HG03432 (cell line): Measurements from ENCODE around the gene RTN4.
"Not testable (repeated sequence)": the region's sequence is repeated elsewhere in the genome, so short reads cannot be mapped to it uniquely, and the experiment has no call there.

Experiments
- ATAC-seq: cut with Tn5 transposase; IDR thresholded peaks from one replicate; pipeline ENCODE4 v1.9.1; 2021; ENCODE audit warnings: mild to moderate bottlenecking, moderate library complexity; ENCODE audit not compliant: unreplicated experiment

Gene RTN4, protein sequence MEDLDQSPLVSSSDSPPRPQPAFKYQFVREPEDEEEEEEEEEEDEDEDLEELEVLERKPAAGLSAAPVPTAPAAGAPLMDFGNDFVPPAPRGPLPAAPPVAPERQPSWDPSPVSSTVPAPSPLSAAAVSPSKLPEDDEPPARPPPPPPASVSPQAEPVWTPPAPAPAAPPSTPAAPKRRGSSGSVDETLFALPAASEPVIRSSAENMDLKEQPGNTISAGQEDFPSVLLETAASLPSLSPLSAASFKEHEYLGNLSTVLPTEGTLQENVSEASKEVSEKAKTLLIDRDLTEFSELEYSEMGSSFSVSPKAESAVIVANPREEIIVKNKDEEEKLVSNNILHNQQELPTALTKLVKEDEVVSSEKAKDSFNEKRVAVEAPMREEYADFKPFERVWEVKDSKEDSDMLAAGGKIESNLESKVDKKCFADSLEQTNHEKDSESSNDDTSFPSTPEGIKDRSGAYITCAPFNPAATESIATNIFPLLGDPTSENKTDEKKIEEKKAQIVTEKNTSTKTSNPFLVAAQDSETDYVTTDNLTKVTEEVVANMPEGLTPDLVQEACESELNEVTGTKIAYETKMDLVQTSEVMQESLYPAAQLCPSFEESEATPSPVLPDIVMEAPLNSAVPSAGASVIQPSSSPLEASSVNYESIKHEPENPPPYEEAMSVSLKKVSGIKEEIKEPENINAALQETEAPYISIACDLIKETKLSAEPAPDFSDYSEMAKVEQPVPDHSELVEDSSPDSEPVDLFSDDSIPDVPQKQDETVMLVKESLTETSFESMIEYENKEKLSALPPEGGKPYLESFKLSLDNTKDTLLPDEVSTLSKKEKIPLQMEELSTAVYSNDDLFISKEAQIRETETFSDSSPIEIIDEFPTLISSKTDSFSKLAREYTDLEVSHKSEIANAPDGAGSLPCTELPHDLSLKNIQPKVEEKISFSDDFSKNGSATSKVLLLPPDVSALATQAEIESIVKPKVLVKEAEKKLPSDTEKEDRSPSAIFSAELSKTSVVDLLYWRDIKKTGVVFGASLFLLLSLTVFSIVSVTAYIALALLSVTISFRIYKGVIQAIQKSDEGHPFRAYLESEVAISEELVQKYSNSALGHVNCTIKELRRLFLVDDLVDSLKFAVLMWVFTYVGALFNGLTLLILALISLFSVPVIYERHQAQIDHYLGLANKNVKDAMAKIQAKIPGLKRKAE

DNA sequence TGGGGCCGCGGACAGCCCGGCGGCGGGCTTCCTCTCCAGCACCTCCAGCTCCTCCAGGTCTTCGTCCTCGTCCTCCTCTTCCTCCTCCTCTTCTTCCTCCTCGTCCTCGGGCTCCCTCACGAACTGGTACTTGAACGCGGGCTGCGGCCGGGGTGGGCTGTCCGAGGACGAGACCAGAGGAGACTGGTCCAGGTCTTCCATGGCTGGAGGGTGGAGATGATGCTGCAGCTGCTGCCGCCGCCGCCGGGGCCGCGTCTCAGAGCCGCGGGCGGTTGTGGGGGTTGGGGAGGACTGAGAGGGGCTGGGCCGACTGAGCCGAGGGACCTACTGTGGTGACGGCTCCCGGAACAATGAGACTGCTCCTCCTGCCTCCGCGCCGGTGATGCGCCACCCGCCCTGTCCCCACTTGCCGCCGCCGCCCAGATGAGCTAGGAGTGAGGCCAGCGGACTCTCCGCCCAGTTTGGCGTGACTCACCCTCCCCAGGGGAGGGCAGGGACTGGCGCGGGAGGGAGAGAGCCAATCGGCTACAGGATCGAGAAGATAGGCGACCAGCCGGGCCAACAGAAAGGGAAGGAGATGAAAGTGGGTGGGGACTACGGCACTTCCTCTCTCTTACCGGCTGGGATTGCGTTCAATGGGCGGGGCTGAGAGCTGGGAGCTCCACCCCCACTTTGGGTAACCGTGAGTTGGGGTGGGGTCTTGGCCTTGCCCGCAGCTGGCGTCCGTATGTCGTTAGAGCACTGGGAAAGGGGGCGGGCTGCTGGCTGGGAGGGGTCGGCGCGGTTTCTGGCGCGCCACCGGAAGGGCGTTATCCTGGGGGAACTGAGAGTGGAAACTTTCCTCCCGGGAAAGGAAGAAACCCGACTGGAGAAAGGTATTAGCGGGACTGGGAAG, at the start of gene RTN4:
Gene RTN4 (minus strand): TSS at position 352 of the 895 bp plus-strand sequence. CDS start 151 bp downstream, at position 201.
- ATAC-seq, result peak; percentile 85

DNA sequence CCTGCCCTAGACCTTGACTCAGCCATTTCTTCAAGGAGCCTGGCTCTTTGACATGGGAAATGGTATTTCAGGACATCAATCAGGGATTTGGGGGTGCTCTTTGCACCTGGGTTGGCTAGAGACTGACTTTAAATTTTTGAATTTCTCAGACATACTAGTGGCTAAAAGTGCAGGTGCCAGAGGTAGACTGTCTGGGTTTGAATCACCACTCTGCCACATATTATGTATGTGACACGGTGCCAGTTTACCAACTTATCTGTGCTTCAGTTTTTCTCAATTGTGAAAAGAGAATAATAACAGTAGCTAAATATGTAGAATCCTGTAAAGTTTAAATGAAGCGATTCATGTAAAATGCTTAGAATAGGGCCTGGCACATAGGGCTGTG, 49.2 kb upstream of the RTN4 start:
- ATAC-seq, result no peak

DNA sequence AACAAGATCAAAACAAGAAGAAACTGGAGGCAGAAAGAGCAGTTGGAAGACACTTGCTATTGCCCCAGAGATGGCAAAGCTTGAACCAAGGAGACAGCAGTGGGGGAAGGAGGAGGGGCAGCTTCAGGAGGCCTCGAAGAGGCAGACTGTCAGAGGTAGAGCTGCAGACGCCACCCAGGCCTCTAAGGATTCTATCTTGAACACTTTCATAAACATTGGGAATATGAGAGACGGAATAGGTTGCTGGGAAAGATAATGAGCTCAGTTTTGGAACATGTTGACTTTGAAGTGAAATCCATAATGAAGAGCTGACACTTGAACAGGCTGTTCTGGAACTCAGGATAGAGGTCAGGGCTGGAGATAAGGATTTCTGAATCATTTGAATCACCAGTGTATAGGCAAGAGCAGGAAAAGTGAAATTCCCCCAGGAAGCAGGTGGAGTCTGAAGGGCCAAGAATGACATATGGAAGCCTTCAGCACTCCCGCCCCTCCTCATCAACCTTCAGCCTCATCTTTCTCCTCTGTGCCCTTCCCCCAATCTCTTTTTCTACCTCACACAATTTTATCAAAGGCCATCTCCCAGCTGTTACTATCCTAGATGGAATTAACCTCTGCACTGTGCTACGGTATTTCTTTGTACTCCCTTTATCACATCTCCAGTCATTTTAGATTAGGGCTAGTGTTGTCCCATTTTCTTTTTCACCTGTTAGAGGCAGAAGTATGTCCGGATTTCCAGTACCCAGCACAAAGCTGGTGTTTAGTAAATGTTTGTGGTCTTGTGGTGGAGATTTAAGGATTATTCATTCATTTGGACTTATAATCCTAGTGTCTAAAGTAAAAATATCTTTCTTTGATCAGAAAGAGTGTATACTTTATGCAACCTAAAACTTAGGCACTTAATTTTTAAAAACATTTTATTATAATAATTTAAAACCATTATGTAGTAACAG, 47.5 kb upstream of the RTN4 start:
- no peak for ATAC-seq

DNA sequence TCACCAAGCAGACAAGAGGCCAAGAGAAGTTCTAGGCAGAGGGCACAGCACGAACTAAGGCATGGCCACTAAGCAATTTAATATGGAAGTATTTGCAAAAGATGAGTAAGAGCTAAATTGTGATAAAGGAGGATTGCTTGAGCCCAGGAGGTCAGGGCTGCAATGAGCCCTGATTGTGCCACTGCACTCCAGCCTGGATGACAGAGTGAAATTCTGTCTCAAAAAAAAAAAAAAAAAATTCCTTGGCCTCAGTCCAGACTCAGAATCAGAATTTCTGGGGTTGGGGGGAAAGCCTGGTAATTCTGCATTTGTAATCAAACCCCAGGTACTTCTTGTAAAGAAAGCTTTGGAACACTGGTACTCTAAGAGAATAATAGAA, 46.8 kb upstream of the RTN4 start:
- ATAC-seq, result no peak

DNA sequence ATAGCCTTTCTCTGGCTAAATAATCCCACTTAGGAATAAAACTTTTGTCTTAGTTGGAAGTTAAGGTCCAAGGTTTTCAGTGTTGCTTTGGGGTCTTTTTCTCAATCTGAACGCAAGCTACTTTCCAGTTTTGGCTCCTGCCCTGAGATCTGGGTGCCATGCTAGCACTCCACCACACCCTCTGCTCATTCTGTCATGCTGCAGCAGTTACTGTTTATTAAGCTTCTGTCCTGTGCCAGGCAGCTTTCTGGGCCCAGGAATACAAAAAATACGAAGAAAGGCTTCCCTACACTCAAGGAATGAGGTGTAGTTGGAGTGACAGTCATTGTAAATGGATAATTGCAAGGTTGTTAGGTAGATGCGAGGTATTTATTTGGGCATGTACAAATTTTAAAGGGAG, 46.3 kb upstream of the RTN4 start:
- no peak for ATAC-seq

DNA sequence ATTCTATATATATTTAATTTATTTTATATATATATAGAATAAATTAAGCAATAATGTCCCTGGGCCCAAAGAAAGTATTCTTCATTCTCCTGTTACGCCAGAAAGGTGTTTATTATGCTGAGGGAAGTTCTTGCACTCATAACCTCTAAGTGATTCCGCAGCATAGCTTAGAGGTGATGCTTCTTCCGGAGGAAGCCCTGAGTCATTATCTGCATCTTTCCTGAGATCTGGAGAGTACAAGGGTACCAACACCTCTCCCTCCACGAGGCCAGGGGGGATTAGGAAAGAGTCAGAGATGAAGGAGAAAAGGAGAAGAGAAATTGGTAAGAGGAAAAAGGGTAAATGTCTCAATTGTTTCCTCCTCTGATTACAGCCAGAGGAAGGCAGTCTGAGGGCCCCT, 43.1 kb upstream of the RTN4 start:
- no peak for ATAC-seq

DNA sequence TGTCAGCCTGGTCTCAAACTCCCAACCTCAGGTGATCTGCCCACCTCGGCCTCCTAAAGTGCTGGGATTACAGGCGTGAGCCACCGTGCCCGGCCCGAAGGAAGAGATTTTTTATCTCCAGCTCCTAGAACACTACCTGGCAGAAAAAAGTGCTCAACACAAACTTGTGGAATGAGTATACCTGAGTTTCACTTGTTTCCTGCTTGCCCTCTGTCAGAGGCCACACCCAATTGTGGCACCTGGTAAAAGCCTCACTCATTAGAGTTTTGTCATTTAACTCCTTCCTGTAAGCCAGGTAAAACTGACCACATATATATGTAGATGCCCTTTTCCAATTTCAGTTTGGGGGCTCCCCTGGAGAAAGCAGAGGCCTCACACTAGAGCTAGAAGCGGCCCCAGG, 42.2 kb upstream of the RTN4 start:
- ATAC-seq, result no peak

DNA sequence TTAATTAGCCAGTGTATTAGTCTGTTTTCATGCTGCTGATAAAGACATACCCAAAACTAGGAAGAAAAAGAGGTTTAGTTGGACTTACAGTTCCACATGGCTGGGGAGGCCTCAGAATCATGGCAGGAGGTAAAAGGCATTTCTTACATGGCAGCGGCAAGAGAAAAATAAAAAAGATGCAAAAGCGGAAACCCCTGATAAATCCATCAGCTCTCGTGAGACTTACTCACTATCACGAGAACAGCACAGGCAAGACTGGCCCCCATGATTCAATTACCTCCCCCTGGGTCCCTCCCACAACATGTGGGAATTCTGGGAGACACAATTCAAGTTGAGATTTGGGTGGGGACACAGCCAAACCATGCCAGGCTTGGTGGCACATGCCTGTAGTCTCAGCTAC, 41.4 kb upstream of the RTN4 start:
- ATAC-seq, result not testable (repeated sequence)

DNA sequence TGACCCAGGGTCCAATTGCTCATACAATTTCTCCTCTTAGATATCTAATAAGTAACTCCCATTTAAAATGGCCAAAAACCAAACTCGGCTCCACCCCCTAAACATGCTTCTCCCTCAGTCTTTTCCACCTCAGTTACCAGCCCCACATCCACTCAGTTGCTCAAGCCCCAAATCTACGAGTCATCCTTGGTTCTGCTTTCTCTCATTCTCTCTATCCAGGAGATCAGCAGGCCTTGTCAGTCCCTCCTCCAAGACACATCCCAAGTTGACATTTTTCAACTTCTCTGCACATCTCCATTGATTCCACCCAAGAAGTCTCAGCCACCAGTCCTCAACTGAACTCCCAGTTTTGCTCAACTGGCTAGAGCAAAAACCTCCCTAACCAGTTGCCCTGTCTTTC, 40.5 kb upstream of the RTN4 start:
- ATAC-seq, result no peak

DNA sequence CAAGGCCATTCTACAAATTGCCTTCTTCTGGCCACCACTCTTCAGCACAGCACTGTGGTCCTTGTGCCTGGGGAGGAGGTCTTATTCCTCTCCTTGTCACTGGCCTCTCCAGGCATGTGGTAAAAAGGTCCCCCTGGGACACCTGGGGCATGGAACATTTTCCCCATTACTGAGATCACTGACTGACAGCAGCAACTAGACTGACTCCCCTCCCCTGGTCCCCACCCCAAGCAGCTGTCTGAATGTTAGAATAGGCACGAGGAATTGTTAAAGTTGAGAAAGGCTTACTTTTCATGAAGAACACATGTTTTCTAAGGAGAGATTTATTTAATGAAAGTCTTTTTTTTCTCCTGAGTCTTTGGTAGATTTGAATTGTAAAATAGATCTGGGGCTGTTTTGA, 39.5 kb upstream of the RTN4 start:
- ATAC-seq, result no peak

DNA sequence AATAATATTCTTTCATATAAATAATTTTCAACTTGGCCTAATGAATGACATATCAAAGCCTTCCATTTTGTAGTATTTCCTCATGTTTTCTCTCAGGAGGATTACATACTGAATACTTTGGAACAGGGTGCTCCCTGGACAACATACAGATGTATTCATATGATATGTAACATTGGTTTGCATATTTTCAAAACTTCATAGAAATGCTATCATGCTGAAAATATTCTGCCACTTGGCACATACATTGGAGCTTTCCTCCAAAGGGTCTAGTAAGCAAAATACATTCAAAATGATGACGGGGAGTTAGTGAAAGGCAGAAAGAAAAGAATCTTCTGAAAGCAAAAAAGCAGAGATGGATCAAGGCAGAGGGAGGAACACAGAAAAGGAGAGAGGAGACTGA, 38.1 kb upstream of the RTN4 start:
- ATAC-seq, result no peak

DNA sequence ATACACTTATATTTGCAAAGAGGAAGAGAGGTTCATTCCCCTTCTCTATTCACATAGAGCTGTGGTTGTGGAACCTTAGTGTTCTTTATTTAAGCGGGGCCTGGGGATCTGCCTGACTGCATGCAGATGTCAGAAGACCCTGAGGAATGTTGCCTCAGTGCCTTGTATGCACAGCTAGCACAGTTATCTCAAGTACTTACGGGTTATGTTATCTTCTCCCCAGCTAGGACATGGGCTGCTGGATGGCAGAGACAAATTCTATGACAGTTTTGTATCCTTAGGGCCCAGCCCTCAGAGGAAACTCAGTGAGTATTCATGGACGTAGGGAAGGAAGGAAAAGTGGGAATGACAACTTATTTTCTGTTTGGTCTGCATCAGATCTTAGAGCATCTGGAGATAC, 37.7 kb upstream of the RTN4 start:
- no peak for ATAC-seq

DNA sequence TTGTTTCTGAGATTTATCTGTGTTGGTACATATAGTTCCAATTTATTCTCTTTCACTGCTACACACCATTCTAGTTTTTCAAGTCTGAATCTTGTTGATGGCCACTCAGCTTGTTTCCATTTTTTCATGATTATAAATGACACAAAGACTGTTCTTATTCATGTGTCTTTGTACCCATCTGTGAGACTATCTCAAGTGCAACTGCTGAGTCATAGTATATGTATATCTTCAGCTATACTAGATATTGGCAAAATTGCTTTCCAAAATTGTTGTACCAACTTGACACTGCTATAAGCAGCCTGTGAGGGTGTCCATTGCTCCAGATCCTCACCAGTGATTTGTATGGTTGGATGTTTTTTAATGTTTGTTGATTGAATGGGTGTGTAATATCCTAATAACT, 37.2 kb upstream of the RTN4 start:
- ATAC-seq, result no peak

DNA sequence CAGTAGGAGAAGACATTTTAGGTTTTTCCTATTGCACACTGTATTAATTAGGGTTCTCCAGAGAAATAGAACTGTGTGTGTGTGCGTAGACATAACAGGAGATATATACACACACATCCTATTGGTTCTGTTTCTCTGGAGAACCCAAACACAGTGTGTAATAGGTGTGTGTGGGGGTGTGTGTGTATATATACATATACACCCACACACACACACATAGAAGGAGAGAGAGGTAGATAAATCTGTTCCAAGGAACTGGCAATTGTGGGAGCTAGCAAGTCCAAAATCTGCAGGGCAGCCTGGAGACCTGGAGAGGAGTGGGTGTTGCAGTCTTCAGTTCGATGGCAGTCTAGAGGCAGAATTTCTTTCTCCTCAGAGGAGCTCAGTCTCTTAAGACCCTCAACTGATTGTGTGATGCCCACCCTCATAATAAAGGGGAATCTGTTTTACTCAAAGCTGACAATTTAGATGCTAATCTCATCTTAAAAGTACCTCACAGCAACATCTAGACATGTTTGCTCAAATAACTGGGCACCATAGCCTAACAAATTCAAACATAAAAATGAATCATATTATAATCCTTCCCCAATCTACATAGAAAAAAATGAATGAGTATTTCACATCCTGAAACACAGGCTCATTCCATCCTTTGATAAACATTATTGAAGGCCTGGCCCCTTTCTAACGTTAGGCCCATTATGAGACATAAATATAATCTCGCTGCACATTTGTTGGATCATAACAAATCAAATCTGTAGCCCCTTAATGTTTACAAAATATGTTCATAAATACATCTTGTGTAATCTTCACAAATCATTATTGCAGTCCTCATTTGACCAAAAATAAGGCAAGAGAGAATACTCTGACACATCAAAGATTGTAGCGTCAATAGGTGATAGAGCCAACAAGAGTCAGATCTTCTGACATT, 35.1 kb upstream of the RTN4 start:
- no peak for ATAC-seq

DNA sequence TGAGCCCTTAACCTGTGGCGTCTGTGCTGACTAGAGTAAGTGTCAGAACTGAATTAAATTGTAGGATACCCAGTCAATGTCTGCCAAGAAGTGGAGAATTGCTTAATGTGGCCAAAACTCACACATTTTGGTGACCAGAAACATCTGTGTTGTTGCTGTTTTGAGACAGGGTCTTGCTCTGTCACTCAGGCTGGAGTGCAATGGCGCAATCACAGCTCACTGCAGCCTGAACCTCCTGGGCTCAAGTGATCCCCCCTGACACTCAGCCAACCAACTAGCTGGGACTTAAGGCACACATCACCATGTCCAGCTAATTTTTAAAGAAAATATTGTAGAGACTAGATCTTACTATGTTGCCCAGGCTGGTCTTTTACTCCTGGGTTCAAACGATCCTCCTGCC, 34.4 kb upstream of the RTN4 start:
- ATAC-seq, result no peak

DNA sequence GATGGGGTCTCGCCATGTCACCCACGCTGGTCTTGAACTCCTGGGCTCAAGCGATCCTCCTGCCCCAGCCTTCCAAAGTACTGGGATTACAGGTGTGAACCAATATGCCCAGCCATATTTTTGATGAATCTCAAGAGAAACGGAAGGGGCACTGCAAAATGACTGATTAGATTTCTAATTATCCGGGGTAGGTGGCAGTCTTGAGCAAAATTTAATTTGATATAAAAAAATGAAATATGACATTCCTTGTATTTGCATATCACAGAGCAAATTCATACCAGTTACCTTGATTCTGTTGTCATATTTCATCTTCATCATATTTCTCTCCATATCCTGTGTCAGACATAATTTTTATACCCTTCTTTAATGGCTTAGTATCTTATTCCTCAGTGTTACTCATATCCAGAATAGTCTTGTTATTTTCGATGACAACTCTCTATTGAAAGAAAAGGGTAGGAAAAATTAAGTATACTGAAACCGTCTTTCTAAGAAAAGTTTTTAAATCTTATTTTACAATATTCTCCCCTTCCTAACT, 30.0 kb upstream of the RTN4 start:
- no peak for ATAC-seq

DNA sequence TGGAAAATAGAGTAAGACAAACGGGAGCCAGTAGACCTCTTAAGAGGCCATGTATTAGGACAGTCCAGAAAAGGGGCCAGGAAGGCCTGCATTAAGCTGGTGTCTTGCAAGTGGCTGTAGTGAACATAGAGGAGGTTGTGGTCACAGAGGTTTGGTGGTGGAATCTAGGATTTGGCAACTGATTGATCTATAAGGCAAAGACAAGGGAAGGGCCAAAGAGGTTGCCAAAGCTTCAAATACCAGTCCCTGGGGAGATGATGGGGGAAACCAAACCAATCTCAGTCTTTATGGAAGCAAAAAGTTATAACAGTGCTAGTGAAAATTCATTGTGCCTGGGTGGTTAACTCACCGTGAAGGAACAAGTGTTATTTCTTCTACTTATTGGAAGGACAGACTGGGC, 28.7 kb upstream of the RTN4 start:
- ATAC-seq, result no peak

DNA sequence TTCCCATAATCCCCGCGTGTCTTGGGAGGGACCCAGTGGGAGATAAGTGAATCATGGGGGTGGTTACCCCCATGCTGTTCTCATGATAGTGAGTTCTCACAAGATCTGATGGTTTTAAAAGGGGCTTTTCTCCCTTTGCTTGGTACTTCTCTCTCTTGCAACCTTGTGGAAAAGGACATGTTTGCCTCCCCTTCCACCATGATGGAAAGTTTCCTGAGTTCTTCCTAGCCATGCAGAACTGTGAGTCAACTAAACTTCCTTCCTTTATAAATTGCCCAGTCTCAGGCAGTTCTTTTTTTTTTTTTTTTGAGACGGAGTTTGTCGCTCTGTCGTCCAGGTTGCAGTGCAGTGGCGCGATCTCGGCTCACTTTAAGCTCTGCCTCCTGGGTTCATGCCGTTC, 26.5 kb upstream of the RTN4 start:
- no peak for ATAC-seq
